A673 (cell line): ENCODE results near the gene GUK1. TPM values are rescaled to one million over a fixed set of nuclear protein-coding genes. Genes with fewer than 3 reads are reported as not detected.

Experiments used
- BruUV-seq: library from RNA; stranded (reverse); fragments of 400-500 nt; replicated peaks from 2 replicates; lab custom pipeline; 2021; lab: Mats Ljungman, UMichigan
- CTCF ChIA-PET: fragments of 300-600 bp; sonication (Branson Sonifier 250); formaldehyde crosslinking; loops from one replicate; lab custom pipeline; 2022; ENCODE audit warnings: antibody characterized with exemption; lab: Charles Lee
- POLR2A ChIA-PET: fragments of 300-600 bp; sonication (Branson Sonifier 250); formaldehyde crosslinking; loops from one replicate; lab custom pipeline; 2022; ENCODE audit warnings: antibody characterized with exemption; ENCODE audit not compliant: low non-redundant PET; lab: Charles Lee
- DNase-seq: peaks from one replicate; pipeline ENCODE4 v3.0.0-alpha.2; 2015; ENCODE audit warnings: low spot score
- H3K27ac ChIP-seq: fragments of 200-600 bp; sonication (generic); 2 replicates; pipeline ENCODE4 v1.5.1; 2016; ENCODE audit warnings: mixed run types, low read depth, mild to moderate bottlenecking, mixed read lengths, antibody characterized with exemption, low read length; ENCODE audit not compliant: poor library complexity, severe bottlenecking
- H3K27me3 ChIP-seq: fragments of 200-600 bp; sonication (generic); replicated peaks from 2 replicates; pipeline ENCODE4 v1.6.1; 2017; ENCODE audit warnings: mixed run types, low read depth, mild to moderate bottlenecking, mixed read lengths, antibody characterized with exemption, low read length; ENCODE audit not compliant: insufficient read depth, poor library complexity
- H3K36me3 ChIP-seq: fragments of 200-600 bp; sonication (generic); 2 replicates; pipeline ENCODE4 v1.6.1; 2016; ENCODE audit warnings: mixed run types, mild to moderate bottlenecking, mixed read lengths, antibody characterized with exemption, low read length; ENCODE audit not compliant: insufficient read depth, poor library complexity, severe bottlenecking
- H3K4me1 ChIP-seq: fragments of 200-600 bp; sonication (generic); 2 replicates; pipeline ENCODE4 v1.6.1; 2017; ENCODE audit warnings: mixed run types, mild to moderate bottlenecking, mixed read lengths, antibody characterized with exemption, low read length; ENCODE audit not compliant: insufficient read depth, poor library complexity, severe bottlenecking
- H3K4me3 ChIP-seq: fragments of 200-600 bp; sonication (generic); 2 replicates; pipeline ENCODE4 v1.5.1; 2016; ENCODE audit warnings: low read depth, mixed run types, mild to moderate bottlenecking, mixed read lengths, low read length; ENCODE audit not compliant: poor library complexity, severe bottlenecking
- H3K9me3 ChIP-seq: fragments of 200-600 bp; sonication (generic); 2 replicates; pipeline ENCODE4 v1.6.1; 2016; ENCODE audit warnings: mixed run types, low read depth, mild to moderate bottlenecking, mixed read lengths, antibody characterized with exemption, low read length; ENCODE audit not compliant: poor library complexity, severe bottlenecking
- EZH2 ChIP-seq: fragments of 200-600 bp; sonication (generic); IDR thresholded peaks from 2 replicates; pipeline ENCODE4 v1.6.1; 2017; ENCODE audit warnings: borderline replicate concordance, low read depth, mild to moderate bottlenecking, mixed read lengths, antibody characterized with exemption, low read length; ENCODE audit not compliant: poor library complexity, severe bottlenecking
- intact Hi-C: fragments of 100-400 bp; cut with micrococcal nuclease; formaldehyde crosslinking; loops from one replicate; pipeline ENCODE4 v1.10.0; 2022; ENCODE audit not compliant: unreplicated experiment
- total RNA-seq: library from RNA; stranded (reverse); gene quantifications from 2 replicates; pipeline ENCODE4 v1.2.3, GENCODE V29; 2021
- TF ChIP-seq, protein P1 (sequence below): fragments of 300-800, 200-600 bp; sonication (generic); conservative IDR thresholded peaks from 2 replicates; pipeline ENCODE4 v1.5.1; 2017; ENCODE audit warnings: low read depth, mild to moderate bottlenecking, antibody characterized with exemption, low read length, moderate library complexity, mixed read lengths

GUK1 gene
- total RNA-seq, 1 experiment from 2014 or later = 130 TPM

DNA sequence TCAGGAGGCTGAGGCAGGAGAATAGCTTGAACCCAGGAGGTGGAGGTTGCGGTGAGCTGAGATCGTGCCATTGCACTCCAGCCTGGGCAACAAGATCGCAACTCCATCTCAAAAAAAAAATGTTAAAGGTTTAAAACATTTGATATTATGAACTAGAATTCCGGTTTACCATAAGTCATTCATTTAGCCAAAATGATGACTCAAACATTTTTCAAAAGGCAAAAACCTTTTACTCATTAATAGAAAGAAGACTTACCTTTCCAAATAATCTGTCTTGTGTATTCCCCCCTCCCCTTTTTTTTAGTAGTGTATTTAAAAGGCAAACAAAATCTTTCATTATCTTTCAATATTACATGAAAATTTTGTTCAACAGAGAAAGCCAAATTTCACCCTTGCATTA is 22.7 kb upstream of the GUK1 start:
- no TSS peak for BruUV-seq
- TF ChIP-seq, protein P1, sequence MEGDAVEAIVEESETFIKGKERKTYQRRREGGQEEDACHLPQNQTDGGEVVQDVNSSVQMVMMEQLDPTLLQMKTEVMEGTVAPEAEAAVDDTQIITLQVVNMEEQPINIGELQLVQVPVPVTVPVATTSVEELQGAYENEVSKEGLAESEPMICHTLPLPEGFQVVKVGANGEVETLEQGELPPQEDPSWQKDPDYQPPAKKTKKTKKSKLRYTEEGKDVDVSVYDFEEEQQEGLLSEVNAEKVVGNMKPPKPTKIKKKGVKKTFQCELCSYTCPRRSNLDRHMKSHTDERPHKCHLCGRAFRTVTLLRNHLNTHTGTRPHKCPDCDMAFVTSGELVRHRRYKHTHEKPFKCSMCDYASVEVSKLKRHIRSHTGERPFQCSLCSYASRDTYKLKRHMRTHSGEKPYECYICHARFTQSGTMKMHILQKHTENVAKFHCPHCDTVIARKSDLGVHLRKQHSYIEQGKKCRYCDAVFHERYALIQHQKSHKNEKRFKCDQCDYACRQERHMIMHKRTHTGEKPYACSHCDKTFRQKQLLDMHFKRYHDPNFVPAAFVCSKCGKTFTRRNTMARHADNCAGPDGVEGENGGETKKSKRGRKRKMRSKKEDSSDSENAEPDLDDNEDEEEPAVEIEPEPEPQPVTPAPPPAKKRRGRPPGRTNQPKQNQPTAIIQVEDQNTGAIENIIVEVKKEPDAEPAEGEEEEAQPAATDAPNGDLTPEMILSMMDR = no peak
- no peak for TF ChIP-seq EZH2
- Histone ChIP-seq H3K27me3 (no peaks in the 10 kb centered on the region), H3K4me3 (no peak overlapping the region), H3K9me3 (peaks cover 27% of the 10 kb centered on the region), H3K27ac (no peak overlapping the region), H3K4me1 (no peaks in the 10 kb centered on the region), H3K36me3 (no peaks in the 10 kb centered on the region)
- ChIA-PET CTCF (no interaction called here), POLR2A (no interaction called here)
- intact Hi-C loops = no loop called here
- DNase-seq = no peak

DNA sequence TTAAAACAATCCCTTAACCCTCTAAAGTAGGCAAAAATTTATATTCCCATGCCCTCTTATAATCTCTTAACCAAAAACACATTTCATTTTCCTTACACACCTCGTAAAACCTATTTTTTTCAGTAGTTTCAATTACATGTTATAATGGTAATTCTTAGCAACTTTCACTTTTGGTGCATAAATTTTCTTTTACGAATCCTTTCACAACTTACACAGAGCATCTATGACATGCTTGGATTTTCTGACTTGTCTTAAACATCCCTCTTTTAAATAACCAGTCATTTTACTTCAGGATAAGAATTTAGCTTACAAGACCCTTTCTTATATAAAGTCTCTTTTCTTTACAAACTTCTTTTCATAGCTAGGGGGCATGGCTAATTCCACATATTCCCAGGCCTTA is 22.0 kb upstream of the GUK1 start:
- ChIA-PET POLR2A (no interaction called here), CTCF (no interaction called here)
- no TSS peak for BruUV-seq
- TF ChIP-seq EZH2 = no peak
- TF ChIP-seq, protein P1 = no peak
- no peaks in the 10 kb centered on the region for H3K36me3 ChIP-seq
- intact Hi-C loops = no loop called here
- no peaks in the 10 kb centered on the region for H3K27me3 ChIP-seq
- H3K9me3 ChIP-seq = peaks cover 27% of the 10 kb centered on the region
- no peak for DNase-seq
- H3K4me3 ChIP-seq = no peak overlapping the region
- no peak overlapping the region for H3K27ac ChIP-seq
- H3K4me1 ChIP-seq = no peaks in the 10 kb centered on the region

DNA sequence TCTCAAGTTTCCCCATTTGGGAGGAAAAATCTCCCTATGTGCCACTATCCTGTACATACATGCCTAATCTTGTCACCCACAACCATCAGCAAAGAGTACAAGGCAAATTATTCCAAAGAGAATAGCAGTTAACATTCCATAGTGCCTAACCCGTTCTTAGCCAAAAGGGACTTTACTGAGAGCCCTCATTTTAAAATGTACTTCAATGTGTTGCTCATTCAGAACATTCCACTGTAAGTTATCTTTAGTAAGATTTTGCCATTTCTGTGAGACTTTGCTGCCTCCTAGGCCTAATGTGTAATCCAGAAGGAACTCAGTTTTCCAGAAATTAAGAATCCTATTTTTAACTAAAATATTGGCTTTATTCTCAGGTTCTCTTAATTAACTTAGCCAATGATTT is 19.7 kb upstream of the GUK1 start:
- Histone ChIP-seq H3K36me3 (no peaks in the 10 kb centered on the region), H3K9me3 (peaks cover 27% of the 10 kb centered on the region), H3K27me3 (no peaks in the 10 kb centered on the region), H3K27ac (no peak overlapping the region), H3K4me1 (no peaks in the 10 kb centered on the region), H3K4me3 (no peak overlapping the region)
- BruUV-seq = no TSS peak
- TF ChIP-seq EZH2 = no peak
- TF ChIP-seq, protein P1 = no peak
- DNase-seq = no peak
- CTCF ChIA-PET = no interaction called here
- intact Hi-C loops = no loop called here
- POLR2A ChIA-PET = interaction anchor here (0.6 kb wide), 1 partner anchor 23 kb away, joined by 3 read pairs; no protein-coding TSS in a partner anchor
